Stimulated activated CD4-positive, alpha-beta T cell treated with anti-CD3 and anti-CD28 coated beads, Interleukin-4, amount 100 ng/mL, for 24 hours (primary cell): ENCODE data around the gene FUT6.
A peak's percentile ranks its signal among the peaks of the same experiment; 100 is the strongest.

Experiments
- DNase-seq: peaks from one replicate; pipeline ENCODE4 v3.0.0-alpha.2; 2020

Gene FUT6

DNA sequence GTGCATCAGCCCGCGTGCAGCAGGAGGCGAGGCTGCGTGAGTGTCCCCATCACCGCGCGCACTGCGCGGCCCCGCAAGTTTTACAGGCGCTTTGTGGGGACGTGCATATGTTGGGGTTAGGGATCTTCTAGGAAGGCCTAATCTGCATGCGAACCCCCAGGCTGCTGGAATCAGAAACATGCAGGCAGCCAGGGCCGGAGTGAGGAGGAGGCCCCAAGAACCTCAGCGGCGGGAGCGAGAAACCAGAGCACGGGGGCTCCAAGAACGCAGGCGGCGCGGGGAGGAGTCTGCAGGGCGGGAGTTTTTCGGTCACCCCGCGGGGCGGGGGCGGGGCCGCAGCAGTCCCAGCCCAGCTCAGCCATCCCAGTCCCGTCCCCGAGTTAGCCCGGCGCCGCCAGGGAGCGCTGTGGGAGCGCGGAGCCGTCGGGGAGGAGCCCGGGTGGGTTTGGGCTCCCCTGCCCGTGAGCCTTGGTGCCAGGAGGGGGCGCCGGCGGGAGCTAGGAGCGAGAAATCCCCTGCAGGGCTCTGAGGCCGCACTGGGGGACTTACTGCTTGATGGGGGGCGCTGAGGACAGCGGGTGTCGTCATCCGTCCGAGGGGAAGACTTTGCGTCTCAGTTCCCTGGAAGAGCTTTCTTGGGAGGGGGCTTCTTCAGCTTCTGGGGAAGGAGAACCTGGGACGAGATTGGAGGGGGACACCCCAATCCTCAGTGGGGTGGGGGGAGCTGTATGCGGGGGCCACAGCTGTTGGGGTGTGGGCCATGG is 35.6 kb downstream of the FUT6 start:
- DNase-seq: peak; percentile 92

DNA sequence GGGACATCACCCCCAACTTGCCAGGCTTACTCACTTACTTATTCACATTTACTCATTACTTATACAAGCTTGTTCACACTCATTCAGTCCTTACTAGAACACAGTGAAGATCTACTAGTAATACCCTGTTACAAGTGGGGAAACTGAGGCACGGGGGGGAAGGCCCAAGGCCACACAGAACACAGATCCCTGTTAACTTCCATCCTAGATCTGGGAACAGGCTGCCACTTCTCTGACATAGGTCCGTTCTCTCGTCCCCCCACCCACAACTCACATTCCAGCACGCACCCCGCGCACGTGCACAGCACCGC is 36.1 kb downstream of the FUT6 start:
- DNase-seq: no peak

DNA sequence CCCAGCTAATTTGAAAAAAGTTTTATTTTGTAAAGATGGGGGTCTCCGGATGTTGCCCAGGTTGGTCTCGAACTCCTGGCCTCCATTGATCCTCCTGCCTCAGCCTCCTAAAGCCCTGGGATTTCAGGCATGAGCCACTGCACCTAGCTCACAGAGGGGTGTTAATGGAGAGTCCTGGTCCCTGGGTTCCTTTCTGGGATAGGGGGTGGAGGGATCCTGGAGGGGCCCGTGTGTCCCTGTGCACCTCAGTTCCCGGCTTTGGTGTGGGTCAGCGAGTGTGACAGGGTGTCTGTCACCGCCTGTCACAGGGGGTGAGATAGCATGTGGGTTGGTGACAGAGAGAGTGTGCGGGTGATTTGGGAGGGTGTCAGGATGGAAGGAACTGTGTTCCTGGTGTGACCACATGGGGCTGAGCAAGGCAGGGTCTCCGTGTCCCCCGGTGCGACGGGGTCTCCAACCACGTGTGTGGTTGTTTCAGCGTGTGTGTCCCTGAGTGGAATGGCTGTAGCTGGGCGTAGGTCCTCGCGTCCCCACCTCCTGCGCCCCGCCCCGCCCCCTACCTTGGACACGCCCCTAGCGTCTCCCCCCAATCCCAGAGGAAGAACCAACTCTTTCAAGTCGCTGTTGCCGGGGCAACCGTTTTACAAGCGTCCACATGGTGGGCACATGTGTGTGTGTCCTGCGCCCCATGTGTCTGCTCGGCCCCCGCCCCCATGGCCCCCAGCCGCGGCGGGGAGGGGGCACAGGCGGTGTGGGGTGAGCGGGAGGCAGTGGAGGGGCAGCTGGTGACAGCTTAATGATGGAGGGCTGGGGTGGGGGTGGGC is 37.5 kb downstream of the FUT6 start:
- DNase-seq: no peak

DNA sequence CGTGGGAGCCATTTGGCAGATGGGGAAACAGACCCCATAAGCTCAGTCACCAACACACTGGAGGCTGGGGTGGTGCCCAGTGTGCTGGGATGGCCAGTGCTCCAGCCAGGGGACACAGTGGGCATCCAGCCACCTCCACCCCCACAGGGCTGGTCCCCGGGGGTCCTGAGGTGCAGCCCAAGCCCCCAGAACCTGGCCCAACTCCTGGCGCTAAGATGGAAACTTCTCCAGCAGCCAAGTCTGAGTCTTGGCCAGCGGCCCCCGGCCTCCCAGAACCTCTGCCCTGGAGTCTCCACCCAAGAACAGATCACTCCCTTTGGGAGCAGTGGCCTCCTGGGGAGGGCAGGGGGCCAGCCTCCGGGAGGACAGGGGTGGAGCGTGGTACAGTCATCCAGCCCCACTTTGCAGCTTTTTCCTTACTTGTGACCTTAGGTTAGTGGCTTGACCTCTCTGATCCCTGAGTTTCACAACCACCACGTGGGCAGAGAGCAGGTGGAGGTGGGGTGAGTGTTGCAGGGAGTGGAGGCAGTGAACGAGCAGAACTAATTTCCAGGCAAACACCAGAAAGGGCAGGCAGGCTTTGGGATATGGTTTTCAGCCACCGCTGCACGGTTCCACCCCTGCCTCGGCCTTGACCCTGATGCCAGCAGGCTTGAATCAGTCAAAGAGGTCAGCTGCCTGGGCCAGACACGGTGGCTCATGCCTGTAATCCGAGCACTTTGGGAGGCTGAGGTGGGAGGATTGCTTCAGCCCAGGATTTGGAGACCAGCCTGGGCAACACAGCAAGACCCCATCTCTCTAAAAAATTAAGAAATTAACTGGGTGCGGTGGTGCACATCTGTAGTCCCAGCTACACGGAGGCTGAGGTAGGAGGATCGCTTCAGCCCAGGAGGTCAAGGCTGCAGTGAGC is 38.9 kb downstream of the FUT6 start:
- DNase-seq: no peak

DNA sequence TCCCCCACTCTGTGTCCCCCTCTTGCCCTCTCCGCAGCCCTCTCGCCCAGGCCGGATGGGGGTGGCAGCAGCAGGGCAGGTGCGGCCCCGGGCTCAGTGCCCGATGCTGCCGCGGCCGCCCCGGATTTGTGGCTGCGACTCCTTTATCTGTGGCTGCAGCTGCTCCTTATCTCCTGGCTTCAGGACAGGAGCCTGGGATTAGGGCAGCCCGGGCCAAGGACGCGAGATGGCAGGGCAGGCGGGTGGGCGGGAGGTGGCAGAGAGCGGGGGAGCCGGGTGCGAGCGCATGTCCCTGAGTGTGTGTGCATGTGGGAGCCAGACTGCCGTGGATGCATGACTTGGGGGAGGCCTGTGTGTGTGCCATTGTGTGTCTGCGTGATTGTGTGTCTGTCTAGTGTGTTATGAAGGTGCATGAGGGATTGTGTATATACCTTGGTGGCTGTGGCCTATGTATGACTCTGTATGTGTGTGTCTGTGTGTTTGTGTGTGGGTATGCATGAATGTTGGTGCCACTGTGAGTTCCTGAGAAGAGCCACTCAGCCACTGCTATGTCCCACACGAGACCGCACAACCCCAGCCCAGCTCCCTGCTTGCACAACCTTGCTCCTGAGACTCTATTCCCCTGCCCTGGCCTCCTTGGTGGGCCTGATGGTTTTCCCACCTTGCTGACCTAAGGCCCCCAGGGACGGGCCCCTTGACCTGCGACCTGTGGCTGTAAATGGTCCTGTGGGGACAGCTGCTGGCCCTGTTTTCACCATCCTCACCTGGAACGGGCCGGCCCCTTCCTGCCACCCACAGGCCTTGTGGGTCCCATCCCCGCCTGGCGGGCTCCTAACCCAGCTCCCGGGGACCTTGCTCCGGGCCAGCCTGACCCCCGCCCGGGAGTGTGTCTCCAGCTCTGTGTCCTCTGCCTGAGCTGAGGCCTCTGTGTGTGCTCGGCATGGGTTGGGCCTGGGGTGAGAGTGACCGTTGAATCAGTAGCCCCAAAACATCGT is 40.0 kb downstream of the FUT6 start:
- no peak for DNase-seq

DNA sequence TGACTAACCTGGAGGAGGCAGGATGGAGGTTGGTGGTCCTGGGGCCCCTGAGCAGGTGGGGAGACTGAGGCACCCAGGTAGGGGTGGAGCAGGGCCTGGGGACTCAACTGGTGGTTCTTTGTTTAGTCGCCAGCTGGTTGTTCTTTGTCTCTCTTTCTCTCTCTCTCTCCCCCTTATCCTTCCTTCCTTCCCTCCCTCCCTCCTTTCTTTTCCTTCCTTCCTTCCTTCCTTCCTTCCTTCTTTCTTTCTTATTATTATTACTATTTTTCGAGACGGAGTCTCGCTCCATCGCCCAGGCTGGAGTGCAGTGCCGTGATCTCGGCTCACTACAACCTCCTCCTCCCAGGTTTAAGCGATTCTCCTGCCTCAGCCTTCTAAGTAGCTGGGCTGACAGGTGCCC is 41.3 kb downstream of the FUT6 start:
- DNase-seq: no peak

DNA sequence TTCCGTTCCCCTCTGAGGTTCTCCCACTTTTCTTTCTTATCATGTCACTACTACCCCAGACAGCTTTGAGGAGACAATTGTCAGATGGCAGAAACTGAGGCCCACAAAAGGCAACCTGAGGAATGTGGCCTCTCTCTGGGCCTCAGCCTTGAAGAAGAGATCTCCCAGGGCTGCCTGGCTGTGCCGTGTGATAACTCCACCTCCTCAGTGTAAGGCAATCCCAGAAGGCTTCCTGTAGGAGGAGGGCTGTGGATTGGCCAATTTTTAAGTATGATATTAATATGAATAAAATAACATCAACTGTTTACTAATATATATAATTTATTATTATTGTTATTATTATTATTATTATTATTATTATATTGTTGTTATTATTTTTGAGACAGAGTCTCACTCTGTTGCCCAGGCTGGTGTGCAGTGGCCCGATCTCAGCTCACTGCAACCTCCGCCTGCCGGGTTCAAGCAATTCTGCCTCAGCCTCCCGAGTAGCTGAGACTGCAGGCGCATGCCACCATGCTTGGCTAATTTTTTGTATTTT is 44.1 kb downstream of the FUT6 start:
- DNase-seq: no peak

DNA sequence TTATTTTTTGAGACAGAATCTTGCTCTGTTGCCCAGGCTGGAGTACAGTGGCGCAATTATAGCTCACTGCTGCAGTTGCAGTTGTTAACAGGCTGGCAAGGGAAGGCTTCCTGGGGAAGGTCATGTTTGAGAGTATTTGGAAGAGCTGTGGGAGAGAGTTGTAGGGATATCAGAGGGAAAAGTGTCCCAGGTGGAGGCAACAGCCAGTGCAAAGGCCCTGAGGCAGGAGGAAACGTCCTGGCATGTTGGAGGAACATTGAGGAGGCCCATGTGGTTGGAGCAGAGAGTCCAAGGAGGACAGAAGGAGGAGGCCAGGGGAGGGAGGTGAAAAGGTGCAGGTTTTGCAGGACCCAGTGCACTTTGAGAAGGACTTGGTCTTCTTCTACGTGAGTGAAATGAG is 46.3 kb downstream of the FUT6 start:
- DNase-seq: no peak

DNA sequence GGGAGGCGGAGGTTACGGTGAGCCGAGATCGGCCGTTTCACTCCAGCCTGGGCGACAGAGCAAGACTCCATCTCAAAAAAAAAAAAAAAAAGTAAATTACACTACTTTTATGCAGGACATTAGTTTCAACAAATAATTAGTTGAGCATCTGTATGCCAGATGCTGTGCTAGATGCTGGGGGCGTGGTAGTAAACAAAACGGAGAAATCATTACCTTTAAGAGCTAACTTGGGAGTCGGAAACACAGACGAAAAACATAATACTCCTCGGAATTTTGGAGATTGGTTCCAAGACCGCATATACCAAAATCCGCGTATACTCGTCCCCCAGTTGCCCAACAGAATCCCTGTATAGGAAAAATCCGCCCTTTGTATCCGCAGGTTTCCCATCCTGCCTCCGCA is 47.3 kb downstream of the FUT6 start:
- no peak for DNase-seq

DNA sequence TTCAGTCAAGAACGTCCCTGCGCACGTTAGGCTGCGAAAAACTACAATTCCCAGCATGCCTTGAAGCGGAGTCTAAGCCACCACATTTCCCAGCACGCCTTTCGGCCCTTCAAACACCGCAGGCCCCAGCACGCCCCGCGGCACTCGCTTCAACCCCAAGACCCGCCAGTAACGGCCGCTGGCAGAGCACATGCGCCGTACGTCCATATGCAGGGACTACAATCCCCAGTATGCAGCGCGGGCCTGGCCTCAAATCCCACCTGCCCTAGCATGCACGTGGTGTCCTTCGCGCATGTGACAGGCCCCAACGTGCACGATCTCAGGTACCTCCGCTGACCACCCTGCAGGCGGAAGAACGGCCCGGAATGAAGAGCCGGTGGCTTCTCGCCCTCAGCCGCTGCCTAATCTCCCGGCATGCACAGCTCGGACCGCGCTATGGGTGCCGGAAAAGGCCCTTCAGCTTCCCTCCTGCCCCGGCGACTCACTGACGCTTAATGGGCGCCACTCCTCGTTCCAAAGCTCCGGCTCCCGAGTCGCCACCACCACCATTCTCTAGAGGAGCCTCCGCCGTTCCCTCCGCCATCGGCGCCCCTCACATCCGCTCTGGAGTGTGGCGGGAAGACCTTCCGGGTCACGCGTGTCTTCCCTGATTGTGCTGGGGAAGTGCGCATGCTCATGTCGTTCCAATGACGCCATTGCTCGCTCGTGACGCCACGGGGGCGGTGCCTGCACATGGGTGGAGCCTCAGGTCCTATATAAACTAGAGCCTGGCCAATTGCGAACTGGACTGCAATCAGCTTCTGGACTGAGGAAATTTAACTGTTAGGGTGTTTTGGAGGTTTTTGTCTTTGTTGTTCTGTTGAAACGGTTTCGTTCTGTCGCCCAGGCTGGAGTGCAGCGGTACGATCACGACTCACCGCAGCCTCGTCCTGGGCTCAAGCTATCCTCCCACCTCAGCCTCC is 48.7 kb downstream of the FUT6 start, which contains the start of gene DUS3L:
DUS3L (minus strand) TSS at position 605 of the 962 bp plus-strand sequence; CDS start at position 583, 22 bp downstream.
- peak; percentile 97 for DNase-seq

DNA sequence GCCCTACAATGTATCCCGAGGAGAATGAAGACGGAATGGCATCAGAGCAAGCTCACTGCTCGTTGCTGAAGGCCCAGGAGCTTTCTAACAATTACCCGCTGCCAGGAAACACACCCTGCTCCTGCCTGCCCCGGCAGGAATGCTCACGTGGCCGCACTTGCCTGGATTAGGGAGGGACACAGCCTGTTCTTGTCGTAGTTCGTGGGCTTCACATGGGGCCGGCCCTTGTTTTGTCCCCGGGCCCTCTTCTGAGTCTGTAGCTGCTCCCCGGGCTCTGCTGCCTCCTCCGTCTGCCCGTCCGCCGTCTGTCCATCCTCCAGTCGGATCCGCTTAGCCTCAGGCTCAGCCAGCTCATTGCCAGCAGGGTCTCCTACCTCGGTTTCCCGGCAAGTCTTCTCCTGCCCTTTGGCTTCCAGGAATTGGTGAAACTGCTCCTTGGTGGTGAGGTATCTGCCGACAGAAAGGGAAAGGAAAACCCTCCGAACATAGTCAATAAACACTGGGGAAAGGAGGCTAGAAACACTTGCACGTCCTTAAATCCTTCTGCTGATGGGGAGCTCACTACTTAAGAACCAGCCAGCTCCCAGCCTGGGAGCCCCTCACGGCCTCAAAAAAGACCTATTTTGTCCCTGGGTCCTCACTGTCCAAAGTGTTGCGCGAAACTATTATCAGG is 49.5 kb downstream of the FUT6 start:
- no peak for DNase-seq

DNA sequence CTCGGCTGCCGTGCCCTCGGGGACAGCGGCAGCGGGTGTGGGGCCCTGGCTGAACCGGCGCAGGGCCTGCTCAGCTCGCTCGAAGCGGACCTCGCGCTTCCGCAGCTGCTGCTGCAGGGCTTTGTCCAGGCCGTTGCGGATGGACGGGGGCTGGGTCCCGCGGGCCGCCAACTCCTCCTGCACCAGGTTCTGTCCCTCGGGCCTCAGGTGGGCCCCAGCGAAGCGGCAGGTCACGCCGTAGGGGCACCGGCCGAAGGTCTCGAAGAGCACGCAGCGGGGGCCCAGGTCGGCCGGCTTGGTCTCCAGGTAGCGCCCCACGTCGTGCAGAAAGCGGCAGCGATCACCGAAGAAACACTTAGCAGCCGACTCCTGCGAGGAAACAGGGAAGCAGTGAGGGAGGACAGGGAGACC is 50.1 kb downstream of the FUT6 start:
- DNase-seq: no peak

DNA sequence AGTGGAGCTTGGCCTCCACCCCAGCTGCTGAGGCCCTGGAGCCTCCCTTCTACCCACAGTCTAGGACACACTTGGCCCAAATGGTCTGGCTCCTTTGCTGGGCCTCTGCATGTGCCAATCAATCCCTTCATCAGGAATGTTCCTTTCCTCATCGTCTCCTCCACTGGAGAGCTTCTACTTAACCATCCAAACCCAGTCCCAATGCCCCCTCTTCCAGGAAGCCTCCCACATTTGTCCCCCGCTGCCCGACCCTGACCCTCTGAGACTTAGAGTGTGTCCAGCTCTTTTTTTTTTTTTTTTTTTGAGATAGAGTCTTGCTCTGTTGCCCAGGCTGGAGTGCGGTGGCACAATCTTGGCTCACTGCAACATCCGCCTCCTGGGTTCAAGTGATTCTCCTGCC is 51.1 kb downstream of the FUT6 start:
- DNase-seq: no peak

DNA sequence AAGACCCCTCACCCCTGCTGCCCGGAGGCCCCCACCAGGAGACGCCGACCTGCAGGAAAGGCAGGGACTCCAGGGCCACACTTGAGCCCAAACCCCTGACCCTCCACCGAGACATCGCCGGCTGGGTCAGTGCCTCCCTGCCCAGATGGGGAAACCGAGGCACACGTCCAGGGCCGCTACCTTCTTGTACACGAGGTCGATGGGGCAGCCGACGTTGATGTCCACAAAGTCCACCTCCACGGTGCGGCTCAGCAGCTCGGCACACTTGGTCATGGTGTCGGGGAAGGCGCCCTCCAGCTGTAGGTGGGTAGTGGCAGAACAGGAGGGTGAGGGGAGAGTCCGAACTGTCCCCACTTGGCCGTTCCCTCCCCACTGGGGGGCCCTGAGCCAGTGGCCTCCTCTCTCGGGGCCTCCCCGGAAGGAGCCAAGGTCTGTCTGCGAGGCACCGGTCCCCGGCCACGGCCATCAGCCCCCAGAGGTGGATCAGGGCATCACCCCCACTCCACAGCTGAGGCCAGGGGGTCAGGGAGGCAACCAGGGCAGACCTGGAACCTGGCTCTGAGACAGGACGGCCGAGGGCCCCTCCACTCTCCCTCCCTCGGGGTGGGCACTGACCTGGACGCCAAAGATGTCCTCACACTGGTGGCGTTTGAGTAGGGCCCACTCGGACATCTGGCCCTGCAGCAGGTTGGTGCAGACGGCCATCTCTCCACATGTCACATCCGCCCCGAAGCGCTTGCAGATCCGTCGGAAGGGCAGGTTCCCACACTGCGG is 51.9 kb downstream of the FUT6 start:
- DNase-seq: no peak

DNA sequence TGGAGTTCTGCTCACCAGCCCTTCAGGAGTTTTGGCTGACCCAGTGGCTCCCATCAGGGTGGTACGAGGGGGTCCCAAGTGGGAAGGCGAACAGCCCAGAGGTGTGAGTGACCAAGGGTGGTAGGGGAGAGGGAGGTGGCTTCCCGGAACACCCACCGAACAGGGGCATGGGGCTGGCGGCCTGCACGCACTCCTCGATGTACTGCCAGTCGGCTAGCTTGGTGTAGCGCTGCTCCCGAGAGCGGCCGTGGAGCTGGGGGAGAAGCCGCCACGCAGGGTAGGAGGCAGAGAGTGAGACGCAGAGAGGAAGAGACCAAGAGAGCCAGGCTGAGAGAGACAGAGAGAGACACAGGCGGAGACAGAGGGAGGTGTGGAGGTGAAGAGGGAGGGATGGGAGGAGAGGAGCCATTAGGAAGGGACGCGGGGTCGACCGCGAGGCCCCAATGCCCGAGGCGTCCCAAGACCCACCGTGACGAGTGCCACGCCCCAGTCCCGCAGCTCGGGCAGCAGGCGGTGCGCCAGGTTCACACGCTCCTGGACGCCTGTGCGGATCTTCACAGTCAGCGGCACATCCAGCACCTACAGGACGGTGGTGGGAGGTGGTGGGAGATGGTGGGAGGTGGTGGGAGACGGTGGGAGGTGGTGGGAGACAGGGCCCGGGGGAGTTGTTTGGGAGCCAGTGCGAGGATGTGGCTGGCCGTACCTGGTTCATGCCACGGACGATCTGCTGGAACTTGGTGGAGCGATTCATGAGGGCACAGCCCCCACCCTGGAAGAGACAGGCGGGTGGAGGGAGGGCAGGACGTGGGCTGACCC is 52.7 kb downstream of the FUT6 start:
- DNase-seq: no peak

DNA sequence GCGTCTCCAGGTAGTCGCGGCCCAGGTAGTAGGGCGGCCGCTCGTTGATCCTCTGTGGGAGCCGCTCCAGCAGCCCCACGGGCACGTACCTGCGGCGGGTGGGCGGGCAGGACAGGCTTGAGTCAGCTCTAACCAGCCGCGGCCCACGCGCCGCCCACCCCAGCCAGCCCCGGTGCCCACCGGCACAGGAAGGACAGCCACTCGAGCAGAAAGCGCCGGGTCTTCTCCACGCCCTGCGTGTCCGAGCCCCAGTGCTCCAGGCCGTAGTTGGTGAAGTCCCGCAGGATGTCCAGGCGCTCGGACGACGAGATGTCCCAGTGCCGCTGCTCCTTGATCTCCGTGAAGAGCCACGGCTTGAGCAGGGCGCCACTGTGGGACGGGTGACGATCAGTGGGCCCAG is 54.1 kb downstream of the FUT6 start:
- DNase-seq: no peak

DNA sequence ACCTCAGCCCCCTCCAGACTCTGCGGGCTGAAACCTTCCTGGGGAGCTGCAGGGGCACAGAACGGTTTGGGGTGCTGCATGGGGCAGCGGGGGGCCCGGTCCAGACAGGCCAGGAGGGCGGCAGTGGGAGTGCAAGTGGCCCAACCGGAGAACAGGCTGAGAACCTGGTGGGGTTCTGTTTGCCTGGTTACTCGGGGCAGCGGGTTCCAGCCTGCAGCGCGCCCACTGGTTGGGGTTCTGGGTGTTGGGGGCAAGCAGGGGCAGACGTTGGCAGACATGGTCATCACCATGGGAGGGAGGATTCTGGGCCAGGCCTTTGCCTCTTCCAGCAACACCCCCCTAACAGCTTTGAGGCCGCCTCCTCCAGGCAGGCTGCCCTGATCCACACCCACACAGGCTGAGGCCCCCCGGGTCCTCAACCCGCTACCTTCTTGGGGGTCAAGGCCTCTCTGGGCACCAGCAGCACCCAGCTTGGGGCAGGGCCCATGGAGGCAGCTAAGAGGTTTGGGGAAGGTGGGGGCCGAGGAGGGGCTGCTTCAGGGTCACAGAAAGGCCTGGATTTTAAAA is 54.8 kb downstream of the FUT6 start, which contains the start of gene PRR22:
PRR22 (minus strand) TSS at position 166 of the 567 bp plus-strand sequence; CDS start at position 80, 86 bp downstream.
- DNase-seq: no peak
